Measurements from ENCODE around the gene CLDN8.
A peak's percentile ranks its signal among the peaks of the same experiment; 100 is the strongest.

CLDN8 gene

GRCh38 chr21:30209601-30210000 is 6.3 kb downstream of the CLDN8 start:
- H3K27ac ChIP-seq (ENCODE audit: low read depth in 2 of 2, low read length in 2 of 2): no peak overlapping the region
- H3K9me3 ChIP-seq (ENCODE audit: control insufficient read depth in 2 of 2, low read length in 2 of 2): no peaks in the 10 kb centered on the region
- H3K4me3 ChIP-seq (ENCODE audit: low read length in 2 of 2): no peak overlapping the region
- no peaks in the 10 kb centered on the region for H3K4me1 ChIP-seq (ENCODE audit: control insufficient read depth in 2 of 2, insufficient read depth in 2 of 2, low read length in 2 of 2)
- H3K36me3 ChIP-seq (ENCODE audit: control insufficient read depth in 2 of 2, insufficient read depth in 2 of 2, low read length in 2 of 2): no peaks in the 10 kb centered on the region
- no peak overlapping the region for H3K9ac ChIP-seq (ENCODE audit: low read depth in 1 of 2, low read length in 2 of 2)
- H3K27me3 ChIP-seq (ENCODE audit: control insufficient read depth in 2 of 2, insufficient read depth in 2 of 2, low read length in 2 of 2): no peaks in the 10 kb centered on the region

- no peaks in the 10 kb centered on the region for H3K27me3 ChIP-seq (ENCODE audit: control insufficient read depth in 2 of 2, insufficient read depth in 2 of 2, low read length in 2 of 2)
- no peaks in the 10 kb centered on the region for H3K36me3 ChIP-seq (ENCODE audit: control insufficient read depth in 2 of 2, insufficient read depth in 2 of 2, low read length in 2 of 2)
- no peaks in the 10 kb centered on the region for H3K9me3 ChIP-seq (ENCODE audit: control insufficient read depth in 2 of 2, low read length in 2 of 2)
- no peaks in the 10 kb centered on the region for H3K4me1 ChIP-seq (ENCODE audit: control insufficient read depth in 2 of 2, insufficient read depth in 2 of 2, low read length in 2 of 2)
- no peak overlapping the region for H3K27ac ChIP-seq (ENCODE audit: low read depth in 2 of 2, low read length in 2 of 2)
- no peak overlapping the region for H3K9ac ChIP-seq (ENCODE audit: low read depth in 1 of 2, low read length in 2 of 2)
- no peak overlapping the region for H3K4me3 ChIP-seq (ENCODE audit: low read length in 2 of 2)
These were observed 8.7 kb downstream of the CLDN8 start for GRCh38 chr21:30207252-30207579.

GRCh38 chr21:30206551-30207251 is 9.2 kb downstream of the CLDN8 start:
- no peak overlapping the region for H3K27ac ChIP-seq (ENCODE audit: low read depth in 2 of 2, low read length in 2 of 2)
- H3K4me1 ChIP-seq (ENCODE audit: control insufficient read depth in 2 of 2, insufficient read depth in 2 of 2, low read length in 2 of 2): no peaks in the 10 kb centered on the region
- H3K9ac ChIP-seq (ENCODE audit: low read depth in 1 of 2, low read length in 2 of 2): no peak overlapping the region
- H3K36me3 ChIP-seq (ENCODE audit: control insufficient read depth in 2 of 2, insufficient read depth in 2 of 2, low read length in 2 of 2): no peaks in the 10 kb centered on the region
- no peaks in the 10 kb centered on the region for H3K27me3 ChIP-seq (ENCODE audit: control insufficient read depth in 2 of 2, insufficient read depth in 2 of 2, low read length in 2 of 2)
- H3K9me3 ChIP-seq (ENCODE audit: control insufficient read depth in 2 of 2, low read length in 2 of 2): no peaks in the 10 kb centered on the region
- no peak overlapping the region for H3K4me3 ChIP-seq (ENCODE audit: low read length in 2 of 2)

DNA sequence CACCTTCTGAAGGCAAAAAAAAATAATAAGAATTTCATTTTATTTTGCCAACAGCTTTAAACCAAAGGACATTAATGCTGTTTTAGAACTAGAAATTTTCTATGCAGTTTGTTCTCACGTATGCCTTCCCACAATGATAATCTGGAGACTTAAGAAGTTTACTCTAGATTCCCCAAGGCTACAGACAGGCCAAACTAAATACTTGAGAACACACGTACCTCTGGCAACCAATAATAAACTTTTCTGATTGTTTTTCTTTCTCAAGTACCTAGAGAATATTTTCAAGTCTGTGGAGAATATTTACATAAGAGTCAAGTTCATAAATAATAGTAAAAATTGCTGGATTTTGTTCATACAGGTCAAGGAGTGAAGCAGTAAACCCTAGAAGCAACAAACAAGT is 15.9 kb downstream of the CLDN8 start:
- no peak overlapping the region for H3K4me3 ChIP-seq (ENCODE audit: low read length in 2 of 2)

DNA sequence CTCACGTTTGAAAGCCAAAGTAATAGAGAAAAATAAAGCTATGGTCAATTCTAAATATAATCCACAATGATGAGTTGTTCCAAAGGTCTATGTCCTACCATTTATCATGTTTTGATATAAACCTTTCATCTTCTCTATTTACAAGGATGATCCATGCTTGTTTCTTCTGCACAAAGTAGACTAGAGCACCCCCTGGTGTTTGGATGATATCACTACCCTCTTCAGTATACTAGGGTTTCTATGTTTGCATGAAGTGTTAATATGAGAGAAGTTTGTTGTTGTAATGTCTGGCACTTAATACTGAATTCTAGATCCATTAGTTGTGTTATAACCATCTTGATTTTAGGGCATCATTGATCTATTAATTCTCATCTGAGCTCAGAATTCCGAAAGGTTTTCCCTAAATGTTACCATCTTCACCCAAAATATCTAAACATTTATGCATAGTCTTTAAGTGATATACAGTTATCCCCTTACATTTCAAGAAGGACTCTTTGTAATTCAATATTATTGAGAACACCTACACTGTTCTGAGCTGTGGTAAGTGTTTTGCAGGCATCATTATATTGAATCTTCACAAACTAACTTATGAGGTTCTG is 21.1 kb downstream of the CLDN8 start:
- H3K27ac ChIP-seq (ENCODE audit: low read depth in 2 of 2, low read length in 2 of 2): no peak overlapping the region
- H3K9ac ChIP-seq (ENCODE audit: low read depth in 1 of 2, low read length in 2 of 2): no peak overlapping the region
- H3K4me1 ChIP-seq (ENCODE audit: control insufficient read depth in 2 of 2, insufficient read depth in 2 of 2, low read length in 2 of 2): peaks cover 0 to 3% of the 10 kb centered on the region in 2 donors
- no peaks in the 10 kb centered on the region for H3K9me3 ChIP-seq (ENCODE audit: control insufficient read depth in 2 of 2, low read length in 2 of 2)
- H3K36me3 ChIP-seq (ENCODE audit: control insufficient read depth in 2 of 2, insufficient read depth in 2 of 2, low read length in 2 of 2): no peaks in the 10 kb centered on the region
- H3K4me3 ChIP-seq (ENCODE audit: low read length in 2 of 2): no peak overlapping the region
- no peaks in the 10 kb centered on the region for H3K27me3 ChIP-seq (ENCODE audit: control insufficient read depth in 2 of 2, insufficient read depth in 2 of 2, low read length in 2 of 2)

More for the DNA sequence above, 15.9 kb downstream of the CLDN8 start:
- no peaks in the 10 kb centered on the region for H3K27me3 ChIP-seq (ENCODE audit: control insufficient read depth in 2 of 2, insufficient read depth in 2 of 2, low read length in 2 of 2)
- no peaks in the 10 kb centered on the region for H3K4me1 ChIP-seq (ENCODE audit: control insufficient read depth in 2 of 2, insufficient read depth in 2 of 2, low read length in 2 of 2)
- no peaks in the 10 kb centered on the region for H3K9me3 ChIP-seq (ENCODE audit: control insufficient read depth in 2 of 2, low read length in 2 of 2)
- H3K36me3 ChIP-seq (ENCODE audit: control insufficient read depth in 2 of 2, insufficient read depth in 2 of 2, low read length in 2 of 2): no peaks in the 10 kb centered on the region
- H3K27ac ChIP-seq (ENCODE audit: low read depth in 2 of 2, low read length in 2 of 2): no peak overlapping the region
- no peak overlapping the region for H3K9ac ChIP-seq (ENCODE audit: low read depth in 1 of 2, low read length in 2 of 2)

DNA sequence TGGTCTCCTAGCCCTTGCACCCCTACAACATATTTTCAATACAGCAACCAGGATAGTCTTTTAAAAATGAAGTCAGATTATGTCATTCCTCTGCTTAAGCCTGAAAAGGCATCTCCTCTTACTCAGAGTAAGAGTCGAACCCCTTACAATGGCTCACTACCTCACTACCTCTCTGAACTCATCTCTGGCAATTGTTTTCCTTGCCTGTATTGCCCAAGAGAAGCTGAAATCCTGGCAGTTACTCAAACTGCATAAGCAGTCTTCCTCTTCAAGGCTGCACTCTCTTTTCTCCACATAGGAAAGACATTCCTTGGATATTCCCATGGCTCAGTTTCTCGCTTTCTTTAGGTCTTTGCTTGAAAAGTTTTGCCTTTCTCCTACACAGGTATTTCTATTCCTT is 22.7 kb downstream of the CLDN8 start:
- no peak overlapping the region for H3K9ac ChIP-seq (ENCODE audit: low read depth in 1 of 2, low read length in 2 of 2)
- H3K36me3 ChIP-seq (ENCODE audit: control insufficient read depth in 2 of 2, insufficient read depth in 2 of 2, low read length in 2 of 2): no peaks in the 10 kb centered on the region
- H3K4me3 ChIP-seq (ENCODE audit: low read length in 2 of 2): no peak overlapping the region
- no peaks in the 10 kb centered on the region for H3K27me3 ChIP-seq (ENCODE audit: control insufficient read depth in 2 of 2, insufficient read depth in 2 of 2, low read length in 2 of 2)
- H3K9me3 ChIP-seq (ENCODE audit: control insufficient read depth in 2 of 2, low read length in 2 of 2): no peaks in the 10 kb centered on the region
- H3K4me1 ChIP-seq (ENCODE audit: control insufficient read depth in 2 of 2, insufficient read depth in 2 of 2, low read length in 2 of 2): peaks cover 0 to 3% of the 10 kb centered on the region in 2 donors
- no peak overlapping the region for H3K27ac ChIP-seq (ENCODE audit: low read depth in 2 of 2, low read length in 2 of 2)

- Histone ChIP-seq H3K4me1 (ENCODE audit: control insufficient read depth in 2 of 2, insufficient read depth in 2 of 2, low read length in 2 of 2) (peaks cover 0 to 12% of the 10 kb centered on the region in 2 donors), H3K9me3 (ENCODE audit: control insufficient read depth in 2 of 2, low read length in 2 of 2) (no peaks in the 10 kb centered on the region), H3K27me3 (ENCODE audit: control insufficient read depth in 2 of 2, insufficient read depth in 2 of 2, low read length in 2 of 2) (no peaks in the 10 kb centered on the region), H3K9ac (ENCODE audit: low read depth in 1 of 2, low read length in 2 of 2) (no peak overlapping the region), H3K27ac (ENCODE audit: low read depth in 2 of 2, low read length in 2 of 2) (no peak overlapping the region), H3K4me3 (ENCODE audit: low read length in 2 of 2) (no peak overlapping the region), H3K36me3 (ENCODE audit: control insufficient read depth in 2 of 2, insufficient read depth in 2 of 2, low read length in 2 of 2) (no peaks in the 10 kb centered on the region)
These were observed 25.3 kb downstream of the CLDN8 start for GRCh38 chr21:30190554-30190953.

DNA sequence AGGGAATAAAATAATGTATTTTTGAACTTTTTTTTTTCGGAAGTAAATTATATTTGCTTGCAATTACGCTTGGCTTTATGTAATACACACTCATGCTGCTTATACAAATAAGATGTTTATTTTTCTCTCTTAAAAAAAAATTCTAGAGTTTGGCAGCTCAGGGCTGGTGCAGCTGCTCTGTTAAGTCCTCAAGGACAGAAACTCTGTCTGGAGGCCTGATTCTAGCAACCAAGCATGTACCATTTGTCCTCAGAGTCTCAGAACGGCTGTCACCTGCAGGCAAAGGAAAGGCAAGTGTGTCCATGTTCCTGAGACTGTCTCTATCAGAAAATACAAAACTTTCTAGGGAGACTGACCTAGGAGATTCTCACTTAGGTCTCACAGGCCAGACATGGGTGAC is 26.1 kb downstream of the CLDN8 start:
- H3K9ac ChIP-seq (ENCODE audit: low read depth in 1 of 2, low read length in 2 of 2): no peak overlapping the region
- H3K27ac ChIP-seq (ENCODE audit: low read depth in 2 of 2, low read length in 2 of 2): no peak overlapping the region
- H3K27me3 ChIP-seq (ENCODE audit: control insufficient read depth in 2 of 2, insufficient read depth in 2 of 2, low read length in 2 of 2): no peaks in the 10 kb centered on the region
- no peak overlapping the region for H3K4me3 ChIP-seq (ENCODE audit: low read length in 2 of 2)
- H3K4me1 ChIP-seq (ENCODE audit: control insufficient read depth in 2 of 2, insufficient read depth in 2 of 2, low read length in 2 of 2): peaks cover 0 to 12% of the 10 kb centered on the region in 2 donors
- H3K9me3 ChIP-seq (ENCODE audit: control insufficient read depth in 2 of 2, low read length in 2 of 2): no peaks in the 10 kb centered on the region
- no peaks in the 10 kb centered on the region for H3K36me3 ChIP-seq (ENCODE audit: control insufficient read depth in 2 of 2, insufficient read depth in 2 of 2, low read length in 2 of 2)

DNA sequence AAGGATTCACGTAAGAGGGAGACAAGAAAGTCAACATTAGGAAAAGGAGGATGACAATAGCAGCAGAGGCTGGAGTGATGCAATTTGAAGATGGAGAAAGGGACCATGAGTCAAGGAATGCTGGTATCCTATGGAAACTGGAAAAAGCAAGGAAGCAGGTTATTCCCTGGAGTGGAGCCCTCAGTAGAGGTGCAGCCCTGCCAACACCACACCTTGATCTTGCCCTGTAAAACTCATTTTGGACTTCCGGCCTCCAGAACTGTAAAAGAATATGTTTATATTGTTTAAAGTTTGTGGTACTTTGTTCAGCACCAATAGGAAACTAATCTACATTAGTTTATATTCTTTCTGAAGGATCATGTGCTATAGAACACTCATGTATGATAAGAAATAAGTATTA is 29.7 kb downstream of the CLDN8 start:
- no peak overlapping the region for H3K4me3 ChIP-seq (ENCODE audit: low read length in 2 of 2)
- H3K4me1 ChIP-seq (ENCODE audit: control insufficient read depth in 2 of 2, insufficient read depth in 2 of 2, low read length in 2 of 2): peaks cover 0 to 9% of the 10 kb centered on the region in 2 donors
- H3K9ac ChIP-seq (ENCODE audit: low read depth in 1 of 2, low read length in 2 of 2): no peak overlapping the region
- peak overlapping the region in 1 of 2 donors; percentile 25 for H3K27ac ChIP-seq (ENCODE audit: low read depth in 2 of 2, low read length in 2 of 2)
- H3K9me3 ChIP-seq (ENCODE audit: control insufficient read depth in 2 of 2, low read length in 2 of 2): no peaks in the 10 kb centered on the region
- H3K36me3 ChIP-seq (ENCODE audit: control insufficient read depth in 2 of 2, insufficient read depth in 2 of 2, low read length in 2 of 2): no peaks in the 10 kb centered on the region
- no peaks in the 10 kb centered on the region for H3K27me3 ChIP-seq (ENCODE audit: control insufficient read depth in 2 of 2, insufficient read depth in 2 of 2, low read length in 2 of 2)

- H3K27ac ChIP-seq (ENCODE audit: low read depth in 2 of 2, low read length in 2 of 2): no peak overlapping the region
- H3K4me1 ChIP-seq (ENCODE audit: control insufficient read depth in 2 of 2, insufficient read depth in 2 of 2, low read length in 2 of 2): no peaks in the 10 kb centered on the region
- no peaks in the 10 kb centered on the region for H3K27me3 ChIP-seq (ENCODE audit: control insufficient read depth in 2 of 2, insufficient read depth in 2 of 2, low read length in 2 of 2)
- H3K36me3 ChIP-seq (ENCODE audit: control insufficient read depth in 2 of 2, insufficient read depth in 2 of 2, low read length in 2 of 2): no peaks in the 10 kb centered on the region
- no peak overlapping the region for H3K4me3 ChIP-seq (ENCODE audit: low read length in 2 of 2)
- no peaks in the 10 kb centered on the region for H3K9me3 ChIP-seq (ENCODE audit: control insufficient read depth in 2 of 2, low read length in 2 of 2)
- H3K9ac ChIP-seq (ENCODE audit: low read depth in 1 of 2, low read length in 2 of 2): no peak overlapping the region
These were observed 47.8 kb downstream of the CLDN8 start for GRCh38 chr21:30168086-30168485.
